ENCODE measurements around the gene REC114. TPM values are rescaled to one million over a fixed set of nuclear protein-coding genes. Genes with fewer than 3 reads are reported as not detected.

The REC114 gene
- total and polyA plus RNA-seq, 2 donors (not counting 3 experiments of a cell fraction or from before 2014, with no cell fraction given), result not detected

- Histone ChIP-seq H3K9ac (replicated peaks; ENCODE audit: extremely low read depth, insufficient read depth, low read length) (no peak overlapping the region), H3K9me3 (replicated peaks; ENCODE audit: control insufficient read depth, insufficient read depth, low read length) (no peaks in the 10 kb centered on the region), H3K9me1 (replicated peaks; ENCODE audit: control insufficient read depth, extremely low read depth, insufficient read depth, low read length) (no peaks in the 10 kb centered on the region), H3K36me3 (ENCODE audit: control insufficient read depth in 2 of 2, extremely low read depth in 1 of 2, insufficient read depth in 2 of 2, low read length in 2 of 2) (no peaks in the 10 kb centered on the region), H3K27ac (ENCODE audit: insufficient read depth, low read depth, low read length) (no peak overlapping the region), H3K4me2 (ENCODE audit: insufficient read depth, low read length) (no peak overlapping the region), H4K20me1 (replicated peaks; ENCODE audit: control insufficient read depth, extremely low read depth, insufficient read depth, low read length) (no peaks in the 10 kb centered on the region), H3K4me3 (replicated peaks in 1 of 3; ENCODE audit: insufficient read depth in 1 of 3, low read depth in 1 of 3, low read length in 3 of 3) (no peak overlapping the region), H3K4me1 (ENCODE audit: control insufficient read depth, extremely low read depth, insufficient read depth, low read length) (no peaks in the 10 kb centered on the region), H3K27me3 (ENCODE audit: control insufficient read depth in 2 of 2, insufficient read depth in 2 of 2, low read length in 2 of 2) (peaks cover 0 to 3% of the 10 kb centered on the region in 2 experiments), H2AFZ (ENCODE audit: low read depth, low read length) (no peak overlapping the region), H3K79me2 (ENCODE audit: control insufficient read depth, insufficient read depth, low read length) (no peaks in the 10 kb centered on the region)
- ChIA-PET CTCF (no interaction called here), POLR2A (no interaction called here)
- dilution Hi-C loops (cut with MboI; ENCODE audit: extremely low pct_ligation_motif_present, low sequenced_read_pairs) (no loop called here), intact Hi-C loops (cut with micrococcal nuclease) (no loop called here)
- BruUV-seq (replicated peaks), result no TSS peak
- TF ChIP-seq MYC (IDR thresholded peaks at IDR 0.05; ENCODE audit: low read depth, low read length) (no peak), GATA2 (IDR thresholded peaks at IDR 0.05; ENCODE audit: insufficient read depth, insufficient read length, low read depth, low read length) (no peak), EZH2 (IDR thresholded peaks at IDR 0.05; ENCODE audit: borderline replicate concordance, low read depth, low read length, severe bottlenecking) (no peak), JUN (IDR thresholded peaks at IDR 0.05; ENCODE audit: borderline replicate concordance, insufficient read depth, insufficient read length, low read depth) (no peak), MAX (IDR thresholded peaks at IDR 0.05; ENCODE audit: insufficient read depth, insufficient read length) (no peak), POLR2A (IDR thresholded peaks at IDR 0.05; ENCODE audit: low read depth, low read length) (no peak), POLR2AphosphoS5 (IDR thresholded peaks at IDR 0.05; ENCODE audit: insufficient read depth, low read depth, low read length) (no peak), CTCF (IDR thresholded peaks at IDR 0.05; ENCODE audit: extremely low read depth in 1 of 2, insufficient read depth in 1 of 2, low read depth in 1 of 2, low read length in 2 of 2) (no peak), FOS (IDR thresholded peaks at IDR 0.05; ENCODE audit: borderline replicate concordance, insufficient read depth, low read length) (no peak)
- FAIRE-seq (no peak), DNase-seq (ENCODE audit: low read depth, low spot score) (no peak)
Measured at GRCh38 chr15:73455876-73456275, 12.9 kb downstream of the REC114 start.
